Activated CD4-positive, alpha-beta T cell treated with anti-CD3 and anti-CD28 coated beads for 36 hours (primary cell): Measurements from ENCODE around the gene CYP4F8. TPM values are rescaled to one million over a fixed set of nuclear protein-coding genes. Genes with fewer than 3 reads are reported as not detected.

ENCODE experiments used
- ATAC-seq: fragments of 200-7000 bp; cut with Tn5 transposase; one replicate; pipeline ENCODE4 v1.10.0; 2021; ENCODE audit warnings: mild to moderate bottlenecking, moderate library complexity
- CTCF ChIA-PET: fragments of 350-600 bp; sonication (Branson Sonifier 250); formaldehyde crosslinking; loops from one replicate; lab custom pipeline; 2021; ENCODE audit warnings: antibody characterized with exemption; lab: Charles Lee
- POLR2A ChIA-PET: fragments of 350-600 bp; sonication (Branson Sonifier 250); formaldehyde crosslinking; loops from one replicate; lab custom pipeline; 2021; ENCODE audit warnings: antibody characterized with exemption, inconsistent platforms; lab: Charles Lee
- DNase-seq: peaks from one replicate; pipeline ENCODE4 v3.0.0-alpha.2; 2020
- H3K27ac Mint-ChIP-seq: one replicate; pipeline ENCODE4 v1.8.0; 2021; ENCODE audit warnings: mixed read lengths
- H3K27me3 Mint-ChIP-seq: one replicate; pipeline ENCODE4 v1.8.0; 2021; ENCODE audit warnings: mixed read lengths
- H3K36me3 Mint-ChIP-seq: one replicate; pipeline ENCODE4 v1.8.0; 2021; ENCODE audit warnings: low read depth, mixed read lengths
- H3K4me1 Mint-ChIP-seq: one replicate; pipeline ENCODE4 v1.8.0; 2021; ENCODE audit warnings: mixed read lengths
- H3K4me3 Mint-ChIP-seq: one replicate; pipeline ENCODE4 v1.8.0; 2021; ENCODE audit warnings: mild to moderate bottlenecking, moderate library complexity, mixed read lengths
- H3K9me3 Mint-ChIP-seq: one replicate; pipeline ENCODE4 v1.8.0; 2021; ENCODE audit warnings: low read depth, mixed read lengths
- intact Hi-C, 2 experiments: fragments of 100-400 bp; cut with DNase I in 1 of 2; cut with micrococcal nuclease in 1 of 2; formaldehyde crosslinking; loops; one replicate each; pipeline versions ENCODE4 v1.14.2 to v1.15.1; 2022 to 2024; cut with DNase I, micrococcal nuclease
- total RNA-seq, 2 experiments: library from RNA; stranded (reverse); gene quantifications; one replicate each; pipeline ENCODE4 v1.2.3, GENCODE V29; 2021

Gene CYP4F8
- total RNA-seq, 2 experiments from 2014 or later: not detected

DNA sequence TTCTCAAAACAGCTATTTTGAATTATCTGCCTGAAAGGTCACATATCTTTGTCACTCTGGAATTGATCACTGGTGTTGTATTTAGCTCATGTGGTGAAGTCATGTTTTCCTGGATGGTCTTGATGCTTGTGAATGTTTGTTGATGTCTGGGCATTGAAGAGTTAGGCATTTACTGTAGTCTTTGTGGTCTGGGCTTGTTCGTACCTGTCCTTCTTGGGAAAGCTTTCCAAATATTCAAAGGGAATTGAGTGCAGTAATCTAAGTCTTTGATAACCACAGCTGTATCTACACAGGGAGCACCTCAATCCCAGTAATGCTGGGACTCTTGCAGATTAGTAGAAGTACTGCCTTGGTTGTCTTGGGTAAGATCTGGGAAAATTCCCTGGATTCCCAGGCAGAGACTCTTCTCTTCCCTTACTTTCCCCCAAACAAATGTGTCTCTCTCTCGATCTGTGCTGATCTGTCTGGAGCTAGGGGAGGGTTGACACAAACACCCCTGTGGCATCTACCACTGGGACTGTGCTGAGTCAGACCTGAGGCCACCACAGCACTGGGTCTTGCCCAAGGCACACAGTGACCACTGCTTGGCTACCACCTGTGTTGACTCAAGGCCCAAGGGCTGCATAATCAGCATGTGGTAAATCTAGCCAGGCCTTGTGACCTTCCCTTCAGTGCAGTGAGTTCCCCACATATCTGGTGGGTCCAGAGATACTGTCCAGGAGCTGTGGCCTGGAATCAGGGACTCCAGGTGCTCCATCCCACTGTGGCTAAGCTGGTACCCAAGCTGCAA is 20.2 kb downstream of the CYP4F8 start:
- no peaks in the 10 kb centered on the region for H3K9me3 Mint-ChIP-seq
- DNase-seq (no peak), ATAC-seq (no peak)
- H3K27ac Mint-ChIP-seq: no peak overlapping the region
- CTCF ChIA-PET: interaction anchor here (0.5 kb wide), 1 partner anchor 508 kb away, joined by 3 read pairs; the partner anchor contains the start of gene HSH2D
- H3K4me3 Mint-ChIP-seq: no peak overlapping the region
- no peaks in the 10 kb centered on the region for H3K36me3 Mint-ChIP-seq
- H3K27me3 Mint-ChIP-seq: peaks cover 2% of the 10 kb centered on the region
- POLR2A ChIA-PET: no interaction called here
- intact Hi-C loops: no loop called here
- peaks cover 3% of the 10 kb centered on the region for H3K4me1 Mint-ChIP-seq

DNA sequence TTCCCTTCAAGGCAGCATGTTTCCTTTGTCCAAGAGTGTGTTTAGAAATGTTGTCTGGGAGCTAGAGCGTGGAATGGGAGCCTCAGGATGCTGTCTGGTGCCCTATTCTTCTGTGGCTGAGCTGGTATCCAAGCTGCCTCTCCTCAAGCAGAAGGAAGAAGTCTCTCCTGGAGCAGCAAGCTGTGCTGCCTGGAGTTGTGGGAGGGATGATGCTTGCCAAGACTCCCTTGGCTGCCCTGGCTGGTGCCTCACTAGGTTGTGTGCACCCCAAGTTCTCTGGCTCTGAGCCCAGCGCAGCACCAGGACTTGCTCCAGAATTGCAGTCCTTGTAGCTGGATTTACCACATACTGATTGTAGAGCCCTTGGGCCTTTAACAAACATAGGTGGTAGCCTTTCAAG is 21.0 kb downstream of the CYP4F8 start:
- Mint-ChIP-seq H3K36me3 (no peaks in the 10 kb centered on the region), H3K9me3 (no peaks in the 10 kb centered on the region), H3K27ac (no peak overlapping the region), H3K4me1 (peaks cover 3% of the 10 kb centered on the region), H3K27me3 (peaks cover 2% of the 10 kb centered on the region), H3K4me3 (no peak overlapping the region)
- no peak for DNase-seq
- ATAC-seq: no peak
- intact Hi-C loops: no loop called here
- ChIA-PET CTCF (no interaction called here), POLR2A (no interaction called here)

DNA sequence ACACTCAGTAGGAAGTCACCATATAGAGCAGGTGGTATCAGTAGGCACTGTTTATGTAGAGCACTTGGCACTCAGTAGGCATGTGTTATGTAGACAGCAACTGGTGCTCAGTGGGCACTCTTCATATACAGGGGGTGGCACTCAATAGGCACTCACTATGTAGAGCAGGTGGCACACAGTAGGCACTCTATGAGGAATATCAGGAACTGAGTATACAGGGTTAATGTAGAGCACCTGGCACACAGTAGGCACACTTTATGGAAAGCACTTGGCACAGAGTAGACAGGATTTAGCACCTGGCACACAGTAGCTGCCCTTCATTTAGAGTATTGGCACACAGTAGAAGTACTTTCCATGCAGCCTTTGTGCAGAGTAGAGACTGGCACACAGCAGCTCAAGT is 24.6 kb downstream of the CYP4F8 start:
- Mint-ChIP-seq H3K4me1 (peaks cover 2% of the 10 kb centered on the region), H3K36me3 (no peaks in the 10 kb centered on the region), H3K27ac (no peak overlapping the region), H3K9me3 (no peaks in the 10 kb centered on the region), H3K4me3 (no peak overlapping the region), H3K27me3 (peaks cover 2% of the 10 kb centered on the region)
- DNase-seq (no peak), ATAC-seq (no peak)
- CTCF ChIA-PET: no interaction called here
- intact Hi-C loops: no loop called here
- POLR2A ChIA-PET: no interaction called here

DNA sequence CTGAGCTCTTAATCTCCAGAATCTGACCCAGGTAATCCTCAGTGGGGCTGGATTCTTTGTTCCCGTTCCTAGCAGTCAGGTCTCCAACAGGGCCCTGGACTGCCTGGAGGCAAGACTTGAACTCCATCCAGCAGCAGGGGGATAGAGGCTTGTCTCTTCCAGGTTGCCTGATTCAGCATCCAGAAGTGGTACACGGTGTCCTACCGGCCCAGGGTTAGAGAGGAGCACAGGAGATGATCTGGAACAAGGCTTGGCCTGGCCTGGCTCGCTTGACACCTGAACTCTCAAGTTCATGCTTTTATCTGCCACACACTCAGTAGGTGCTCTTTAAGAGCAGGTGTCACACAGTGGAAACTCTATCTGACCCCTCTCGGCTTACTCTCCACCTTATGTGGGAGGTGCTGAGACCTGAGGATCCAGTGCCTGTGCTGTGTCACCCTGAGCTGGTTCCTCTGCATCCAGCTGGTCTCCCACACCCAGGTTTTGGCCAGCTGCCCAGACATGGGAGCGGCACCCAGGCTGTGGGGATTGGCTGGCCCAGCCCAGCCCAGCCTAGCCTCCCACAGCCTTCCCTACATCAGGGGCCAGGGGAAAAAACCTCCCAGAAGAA is 25.4 kb downstream of the CYP4F8 start, which contains the start of gene CYP4F3:
TSS of gene CYP4F3 (plus strand) at position 604 of the 610 bp plus-strand sequence. CDS start 519 bp downstream, outside the sequence.
- Mint-ChIP-seq H3K27me3 (peaks cover 2% of the 10 kb centered on the region), H3K4me3 (no peak within 1 kb of the TSS), H3K36me3 (no peaks in the 10 kb centered on the region), H3K27ac (no peak within 1 kb of the TSS), H3K9me3 (no peaks in the 10 kb centered on the region), H3K4me1 (peaks cover 2% of the 10 kb centered on the region)
- CTCF ChIA-PET: no interaction called here
- DNase-seq: no peak
- POLR2A ChIA-PET: no interaction called here
- intact Hi-C loops: no loop called here
- no peak for ATAC-seq

DNA sequence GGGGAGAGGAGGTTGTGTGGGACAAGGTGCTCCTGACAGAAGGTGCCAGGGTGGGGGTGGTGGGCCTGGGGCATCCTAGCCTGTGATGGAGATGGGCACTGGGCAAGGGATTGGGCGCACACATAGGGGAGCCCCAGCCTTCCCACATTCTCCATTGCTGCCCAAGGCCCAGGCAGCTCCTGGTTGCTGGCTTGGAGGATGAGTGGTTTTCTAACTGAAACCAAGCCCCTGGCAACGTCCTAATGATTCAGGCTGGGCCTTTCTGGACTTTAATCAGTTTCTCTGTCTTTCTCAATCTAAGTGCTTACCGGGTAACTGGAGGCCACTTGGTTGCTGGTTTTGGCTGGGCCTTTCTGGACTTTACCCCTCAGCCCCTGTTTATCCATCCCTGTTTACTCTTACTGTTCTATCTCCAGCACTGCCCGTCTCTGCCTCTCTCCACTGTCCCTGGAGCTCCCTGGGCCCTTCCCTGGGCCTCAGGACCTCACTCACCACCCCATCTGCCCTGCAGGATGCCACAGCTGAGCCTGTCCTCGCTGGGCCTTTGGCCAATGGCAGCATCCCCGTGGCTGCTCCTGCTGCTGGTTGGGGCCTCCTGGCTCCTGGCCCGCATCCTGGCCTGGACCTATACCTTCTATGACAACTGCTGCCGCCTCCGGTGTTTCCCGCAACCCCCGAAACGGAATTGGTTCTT is 26.0 kb downstream of the CYP4F8 start:
- H3K36me3 Mint-ChIP-seq: no peaks in the 10 kb centered on the region
- ChIA-PET CTCF (no interaction called here), POLR2A (no interaction called here)
- H3K27ac Mint-ChIP-seq: no peak overlapping the region
- no peaks in the 10 kb centered on the region for H3K9me3 Mint-ChIP-seq
- ATAC-seq: no peak
- H3K4me1 Mint-ChIP-seq: peaks cover 2% of the 10 kb centered on the region
- H3K4me3 Mint-ChIP-seq: no peak overlapping the region
- no peak for DNase-seq
- intact Hi-C loops: no loop called here
- peaks cover 3% of the 10 kb centered on the region for H3K27me3 Mint-ChIP-seq

DNA sequence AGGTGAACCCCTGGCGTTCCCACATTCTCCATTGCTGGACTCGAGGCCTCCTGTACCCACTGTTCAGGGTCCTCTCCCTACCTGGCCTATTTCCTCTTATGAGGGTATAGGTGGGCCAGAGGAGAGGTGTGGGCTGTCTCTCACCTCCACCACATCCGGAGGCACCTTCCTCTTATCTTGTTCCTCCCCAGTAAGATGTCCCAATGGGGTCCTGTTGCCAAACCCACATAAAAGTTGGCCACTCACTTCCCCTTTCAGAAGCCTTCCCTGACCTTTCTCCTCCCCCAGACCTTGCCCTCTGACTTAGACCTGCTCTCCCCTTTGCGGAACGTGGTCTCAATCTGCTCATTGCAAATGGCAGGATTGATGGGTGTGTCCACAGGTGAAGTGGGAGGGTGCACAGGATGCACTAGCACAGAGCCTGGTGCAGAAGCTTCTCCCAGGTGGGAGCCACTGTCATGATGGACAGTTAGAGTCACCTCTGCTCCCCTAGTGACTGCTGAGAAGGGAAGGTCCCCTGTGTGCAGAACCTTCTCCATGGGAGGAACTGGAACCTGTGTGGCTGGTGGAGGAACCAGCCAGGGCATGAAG is 27.0 kb downstream of the CYP4F8 start:
- Mint-ChIP-seq H3K4me1 (peaks cover 2% of the 10 kb centered on the region), H3K9me3 (no peaks in the 10 kb centered on the region), H3K36me3 (no peaks in the 10 kb centered on the region), H3K4me3 (no peak overlapping the region), H3K27me3 (peaks cover 3% of the 10 kb centered on the region), H3K27ac (no peak overlapping the region)
- DNase-seq (no peak), ATAC-seq (no peak)
- intact Hi-C loops: no loop called here
- ChIA-PET POLR2A (no interaction called here), CTCF (no interaction called here)

DNA sequence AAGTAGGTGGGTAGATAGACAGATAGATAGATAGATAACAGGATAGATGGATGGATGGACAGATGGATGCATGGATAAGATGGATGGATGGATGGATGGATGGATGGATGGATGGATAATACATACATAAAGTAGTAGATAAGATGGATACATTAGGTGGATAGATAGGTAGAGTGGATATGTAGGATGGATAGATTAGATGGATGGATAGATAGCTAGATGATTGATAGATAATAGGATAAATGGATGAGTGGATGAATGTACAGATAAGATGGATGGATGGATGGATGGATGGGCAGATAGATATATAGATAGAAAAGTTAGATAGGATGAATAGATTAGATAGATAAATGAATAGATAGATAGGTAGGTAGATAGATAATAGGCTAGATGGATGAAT is 27.8 kb downstream of the CYP4F8 start:
- ChIA-PET POLR2A (no interaction called here), CTCF (no interaction called here)
- Mint-ChIP-seq H3K27ac (no peak overlapping the region), H3K36me3 (no peaks in the 10 kb centered on the region), H3K27me3 (peaks cover 3% of the 10 kb centered on the region), H3K4me1 (peaks cover 2% of the 10 kb centered on the region), H3K9me3 (no peaks in the 10 kb centered on the region), H3K4me3 (no peak overlapping the region)
- DNase-seq (no peak), ATAC-seq (no peak)
- intact Hi-C loops: no loop called here

DNA sequence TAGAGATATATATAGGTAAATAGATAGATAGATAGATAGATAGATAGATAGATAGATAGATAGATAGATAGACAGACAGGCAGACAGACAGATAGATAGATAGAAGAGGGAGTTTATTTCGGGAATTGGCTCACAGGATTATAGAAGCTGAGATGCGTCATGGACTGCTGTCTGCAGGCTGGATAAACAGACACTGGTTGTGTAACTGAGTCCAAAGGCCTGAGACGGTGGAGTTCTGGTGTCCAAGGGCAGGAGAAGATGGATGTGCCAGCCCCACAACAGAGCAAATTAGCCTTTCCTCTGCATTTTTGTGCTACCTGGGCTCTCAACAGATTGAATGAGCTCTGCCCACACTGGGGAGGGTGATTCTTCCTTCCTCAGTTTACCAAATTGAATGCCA is 28.4 kb downstream of the CYP4F8 start:
- H3K4me3 Mint-ChIP-seq: no peak overlapping the region
- POLR2A ChIA-PET: no interaction called here
- CTCF ChIA-PET: no interaction called here
- ATAC-seq (no peak), DNase-seq (no peak)
- peaks cover 3% of the 10 kb centered on the region for H3K27me3 Mint-ChIP-seq
- intact Hi-C loops: no loop called here
- H3K9me3 Mint-ChIP-seq: no peaks in the 10 kb centered on the region
- H3K27ac Mint-ChIP-seq: no peak overlapping the region
- no peaks in the 10 kb centered on the region for H3K36me3 Mint-ChIP-seq
- peaks cover 2% of the 10 kb centered on the region for H3K4me1 Mint-ChIP-seq

DNA sequence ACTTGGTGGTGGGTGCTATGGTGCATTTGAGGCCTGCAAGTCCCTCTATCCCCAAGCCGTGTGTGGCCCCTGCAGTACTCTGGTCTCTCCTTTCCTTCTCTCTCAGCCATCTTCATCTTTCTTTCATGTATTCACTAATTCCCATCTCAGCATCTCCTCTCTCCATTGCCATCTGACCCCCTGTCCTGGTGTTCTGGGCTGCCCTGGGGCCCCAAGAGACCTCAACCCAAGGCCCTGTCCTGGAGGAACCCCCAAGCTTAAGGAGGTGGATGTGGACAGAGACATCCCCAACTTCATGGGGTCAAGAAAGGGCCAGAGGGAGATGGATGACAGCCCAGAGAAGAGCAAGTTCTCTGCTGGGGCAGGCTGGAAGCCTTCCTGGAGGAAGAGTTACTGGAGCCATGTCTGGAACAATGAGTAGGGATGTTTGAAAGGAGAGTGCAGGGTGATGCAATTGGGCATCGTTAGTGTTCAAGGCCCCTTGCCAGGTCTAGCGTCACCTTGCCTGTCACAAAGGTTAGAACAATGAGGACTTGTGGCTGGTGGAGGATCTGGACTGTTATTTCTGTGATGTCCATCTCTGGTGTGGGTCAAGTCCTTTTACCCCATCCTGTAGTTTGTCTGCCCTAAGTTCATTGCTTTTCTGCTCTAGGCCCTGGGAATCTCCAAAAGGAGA is 29.2 kb downstream of the CYP4F8 start:
- intact Hi-C loops: no loop called here
- ChIA-PET CTCF (no interaction called here), POLR2A (no interaction called here)
- Mint-ChIP-seq H3K4me1 (peaks cover 2% of the 10 kb centered on the region), H3K36me3 (no peaks in the 10 kb centered on the region), H3K27ac (no peak overlapping the region), H3K4me3 (no peak overlapping the region), H3K27me3 (peaks cover 3% of the 10 kb centered on the region), H3K9me3 (no peaks in the 10 kb centered on the region)
- no peak for ATAC-seq
- no peak for DNase-seq

DNA sequence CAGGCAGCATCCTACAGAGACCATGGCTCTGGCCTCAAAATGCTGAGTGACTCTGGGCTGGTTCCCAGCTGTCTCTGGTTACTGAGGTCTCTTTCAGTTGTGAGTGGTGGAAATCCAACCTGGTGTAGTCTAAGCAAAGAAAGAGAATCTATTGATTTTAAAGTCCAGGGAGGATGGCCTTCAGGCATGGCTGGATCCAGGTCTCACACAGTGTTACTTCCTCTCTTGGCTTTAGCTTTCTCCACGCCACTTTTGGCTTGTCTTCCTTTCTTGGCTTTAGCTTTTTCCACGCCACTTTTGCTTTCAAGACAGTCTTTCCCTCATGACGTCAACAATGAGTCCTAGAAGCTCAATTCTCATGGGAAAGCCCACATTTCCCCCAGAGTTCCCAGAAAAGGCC is 29.8 kb downstream of the CYP4F8 start:
- Mint-ChIP-seq H3K9me3 (no peaks in the 10 kb centered on the region), H3K27ac (no peak overlapping the region), H3K4me3 (no peak overlapping the region), H3K4me1 (peaks cover 2% of the 10 kb centered on the region), H3K36me3 (no peaks in the 10 kb centered on the region), H3K27me3 (peaks cover 3% of the 10 kb centered on the region)
- DNase-seq (no peak), ATAC-seq (no peak)
- ChIA-PET POLR2A (no interaction called here), CTCF (no interaction called here)
- intact Hi-C loops: no loop called here

DNA sequence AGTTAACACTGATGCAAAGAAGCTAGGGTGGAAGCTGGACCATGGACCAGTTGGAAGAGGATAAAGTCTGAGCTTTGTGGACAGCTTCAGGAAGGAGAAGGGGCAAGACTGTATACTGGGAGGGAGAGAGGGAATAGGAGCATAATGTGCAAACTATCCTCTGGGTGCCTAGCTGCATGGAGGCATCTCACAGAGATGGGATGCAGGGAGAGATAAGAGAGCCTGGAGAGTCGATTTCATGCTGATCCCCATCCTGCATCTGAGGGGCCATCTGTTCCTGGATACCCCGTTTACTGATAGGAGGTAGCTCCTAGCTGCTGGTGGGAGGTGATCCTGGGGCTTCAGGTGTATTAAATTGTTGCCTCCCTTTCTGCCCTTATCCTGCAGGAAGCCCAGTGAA is 34.5 kb downstream of the CYP4F8 start:
- Mint-ChIP-seq H3K4me3 (no peak overlapping the region), H3K4me1 (no peaks in the 10 kb centered on the region), H3K36me3 (no peaks in the 10 kb centered on the region), H3K27ac (no peak overlapping the region), H3K27me3 (peaks cover 20% of the 10 kb centered on the region), H3K9me3 (no peaks in the 10 kb centered on the region)
- DNase-seq (no peak), ATAC-seq (no peak)
- ChIA-PET CTCF (interaction anchor here (1.2 kb wide), 1 partner anchor 17 kb away, joined by 4 read pairs; no protein-coding TSS in a partner anchor), POLR2A (no interaction called here)
- intact Hi-C loops: no loop called here
